KBM-7 (cell line): ENCODE data around the gene ARL14EP.

ENCODE experiments used
- DNase-seq: peaks from one replicate; pipeline ENCODE4 v3.0.0-alpha.2; 2015
- in situ Hi-C: fragments of 300-500 bp; cut with MboI; formaldehyde crosslinking; loops from 2 replicates; pipeline ENCODE4 v1.14.3; 2020; ENCODE audit warnings: low sequenced_read_pairs, low pct_unique_long_range_greater_than_20kb, mixed read lengths

ARL14EP gene

DNA sequence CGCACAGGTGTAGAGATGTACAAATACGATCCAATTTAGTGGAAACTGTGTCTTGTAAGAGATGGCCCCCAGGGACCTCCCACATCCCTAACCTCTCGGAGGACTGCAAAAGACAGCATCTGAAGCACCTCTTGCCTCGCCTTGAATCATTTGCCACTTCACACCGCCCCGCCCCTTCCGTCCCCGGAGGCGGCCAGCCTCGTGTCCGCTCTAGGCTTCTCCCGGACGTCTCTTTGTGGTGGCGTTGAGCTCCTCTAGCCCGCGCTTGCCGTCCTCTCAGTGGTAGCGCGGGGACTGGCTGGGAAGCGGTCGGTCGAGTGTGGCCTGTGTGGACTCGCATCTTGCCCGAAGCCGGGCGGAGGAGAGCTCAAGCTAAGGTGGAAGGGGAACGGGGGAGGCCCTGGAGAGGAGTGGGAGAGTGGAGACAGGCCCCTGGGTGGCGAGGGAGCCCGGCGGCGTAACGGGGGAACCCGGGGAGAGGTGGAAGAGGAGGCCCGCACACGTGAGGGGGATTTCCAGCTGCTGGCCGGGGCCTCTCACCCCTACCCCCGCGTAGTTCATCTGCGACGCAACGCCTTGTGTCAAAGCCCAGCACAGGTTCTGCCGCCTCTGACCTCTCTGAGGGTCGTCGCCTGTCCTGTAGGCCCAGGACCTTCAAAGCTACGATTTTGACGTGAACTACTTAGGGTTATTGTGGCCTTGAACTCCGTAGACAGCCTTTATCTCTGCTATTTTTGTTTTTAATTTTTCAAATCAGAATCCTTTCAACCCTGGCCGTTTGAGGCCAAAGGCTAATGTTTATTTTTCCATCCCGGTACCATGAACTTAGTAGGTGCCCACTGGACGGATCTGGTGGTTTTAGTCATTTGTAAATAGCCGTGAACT lies at the start of gene ARL14EP:
Gene ARL14EP, plus strand, starts transcription at position 279 of the 885 bp plus-strand sequence. CDS start 7,845 bp downstream, outside the sequence.
- DNase-seq = peak; percentile 97

DNA sequence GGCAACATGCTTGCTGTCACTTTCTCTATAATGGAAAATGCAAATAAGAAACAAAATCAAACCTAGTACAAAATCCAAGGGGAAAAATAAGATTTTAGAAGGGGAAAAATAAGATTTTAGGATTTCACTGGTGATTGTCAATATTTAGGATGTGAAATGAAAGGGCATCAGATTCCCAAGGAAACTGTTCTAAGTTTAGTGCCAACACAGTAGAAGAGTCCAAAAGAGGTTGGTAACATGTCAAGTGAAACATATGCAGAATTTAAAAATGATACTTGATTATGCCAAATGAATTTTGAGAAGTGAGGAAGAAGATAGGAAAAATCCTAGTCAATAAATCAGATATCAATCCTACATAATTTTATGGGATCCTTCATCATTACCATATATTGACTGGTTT lies 45.7 kb upstream of the ARL14EP start:
- no peak for DNase-seq

More for the DNA sequence above, at the start of gene ARL14EP:
- in situ Hi-C loops = no loop called here

DNA sequence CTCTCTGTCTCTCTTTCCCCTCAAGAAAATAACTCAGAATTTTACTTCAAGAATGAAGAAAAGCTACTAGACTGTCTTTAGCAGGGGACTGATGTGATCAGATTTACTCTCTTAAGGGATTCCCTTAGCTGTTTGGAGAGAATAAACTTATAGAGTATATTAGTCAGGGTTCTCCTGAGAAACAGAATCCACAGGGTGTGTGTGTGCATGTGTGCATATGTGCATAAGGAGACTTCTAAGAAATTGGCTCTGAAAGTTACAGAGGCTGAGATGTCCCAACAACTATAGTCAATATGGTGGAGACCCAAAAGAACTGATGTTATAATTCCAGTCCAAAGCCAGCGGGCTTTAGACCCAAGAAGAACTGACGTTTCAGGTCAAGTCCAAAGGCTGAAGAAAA lies 43.1 kb upstream of the ARL14EP start:
- in situ Hi-C loops = no loop called here

More for the DNA sequence above, 45.7 kb upstream of the ARL14EP start:
- in situ Hi-C loops = no loop called here

DNA sequence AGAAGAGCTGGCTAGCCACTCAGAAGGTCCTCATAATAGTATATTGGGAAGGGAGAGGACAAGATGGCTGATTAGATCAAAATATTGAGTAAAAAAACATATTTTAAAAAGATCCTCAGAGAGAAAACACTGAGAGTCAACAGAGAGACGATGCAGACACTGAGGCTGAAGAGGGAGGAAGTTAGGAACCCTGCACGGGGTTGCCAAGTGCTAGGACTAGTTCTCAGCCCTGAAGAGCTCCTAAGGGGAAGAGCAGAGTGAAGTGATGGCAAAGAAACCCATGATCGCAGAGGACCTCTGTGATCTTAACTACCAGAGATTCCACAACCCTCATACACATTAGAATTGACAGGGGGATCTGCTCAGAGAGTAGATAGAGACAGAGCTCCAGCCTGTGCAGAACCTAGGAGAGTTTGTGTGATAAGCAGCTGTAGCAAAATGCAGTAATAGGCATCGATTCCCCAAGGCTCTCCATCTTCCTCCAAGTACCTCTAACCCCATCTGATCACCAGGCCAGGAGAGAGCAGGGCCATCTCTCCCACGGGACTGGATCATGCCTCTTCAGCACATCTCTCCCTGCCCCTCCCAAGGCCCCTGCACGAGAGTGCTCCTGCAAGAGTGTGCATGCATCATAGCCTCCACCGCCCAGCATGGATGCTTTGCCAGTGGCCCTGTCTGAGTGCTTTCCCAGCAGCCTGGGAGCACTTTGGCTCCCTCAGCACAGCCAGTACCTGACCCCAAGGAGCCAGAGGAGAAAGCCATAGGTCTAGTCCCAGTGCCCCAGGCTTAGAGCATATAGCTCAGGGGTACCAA lies 41.2 kb upstream of the ARL14EP start:
- no peak for DNase-seq
- in situ Hi-C loops = no loop called here

More for the DNA sequence above, 43.1 kb upstream of the ARL14EP start:
- DNase-seq = no peak

- no peak for DNase-seq
- in situ Hi-C loops = no loop called here
Measured at GRCh38 chr11:30282289-30282631, 40.6 kb upstream of the ARL14EP start.

DNA sequence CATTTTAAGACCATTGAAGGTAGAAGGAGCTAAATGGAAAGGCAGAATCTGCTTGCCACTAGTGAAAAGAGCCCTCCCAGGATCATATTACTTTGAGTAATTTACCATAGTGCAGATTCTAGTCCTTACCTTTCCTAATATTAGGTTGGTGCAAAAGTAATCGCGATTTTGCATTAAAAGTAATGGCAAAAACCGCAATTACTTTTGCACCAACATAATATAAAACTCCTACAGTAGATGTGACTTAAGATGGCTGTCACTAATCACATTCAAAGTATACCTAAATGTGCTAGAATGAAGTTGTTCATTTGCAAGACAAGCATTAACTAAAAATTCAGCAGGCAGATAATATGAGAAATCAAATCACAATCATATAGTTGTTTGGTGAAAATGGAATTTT lies 38.1 kb upstream of the ARL14EP start:
- no peak for DNase-seq
- in situ Hi-C loops = no loop called here

GRCh38 chr11:30285416-30286121 lies 37.3 kb upstream of the ARL14EP start:
- in situ Hi-C loops = no loop called here
- no peak for DNase-seq

GRCh38 chr11:30291331-30291730 lies 31.6 kb upstream of the ARL14EP start:
- in situ Hi-C loops = no loop called here
- no peak for DNase-seq

DNA sequence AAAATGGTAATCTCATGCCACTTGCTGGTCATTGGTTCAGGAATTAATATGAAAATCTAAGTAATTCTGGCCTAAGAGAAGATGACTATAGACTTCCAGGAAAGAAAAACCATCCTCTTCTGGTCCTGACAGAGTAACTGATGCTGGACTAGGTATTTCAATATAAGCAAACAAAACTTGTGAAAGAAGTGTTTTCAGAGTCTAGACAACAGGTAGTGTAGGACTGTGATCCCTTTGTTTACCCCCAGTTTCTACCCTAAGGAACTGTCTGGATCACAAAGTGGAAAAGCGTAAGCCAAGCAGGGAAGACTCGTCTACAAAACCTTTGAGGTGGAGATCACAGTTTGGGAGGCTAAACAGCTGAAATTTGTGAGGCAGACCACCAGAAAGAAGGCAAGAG lies 30.4 kb upstream of the ARL14EP start:
- no peak for DNase-seq
- in situ Hi-C loops = no loop called here

GRCh38 chr11:30295178-30295885 lies 27.6 kb upstream of the ARL14EP start:
- DNase-seq = no peak
- in situ Hi-C loops = no loop called here

DNA sequence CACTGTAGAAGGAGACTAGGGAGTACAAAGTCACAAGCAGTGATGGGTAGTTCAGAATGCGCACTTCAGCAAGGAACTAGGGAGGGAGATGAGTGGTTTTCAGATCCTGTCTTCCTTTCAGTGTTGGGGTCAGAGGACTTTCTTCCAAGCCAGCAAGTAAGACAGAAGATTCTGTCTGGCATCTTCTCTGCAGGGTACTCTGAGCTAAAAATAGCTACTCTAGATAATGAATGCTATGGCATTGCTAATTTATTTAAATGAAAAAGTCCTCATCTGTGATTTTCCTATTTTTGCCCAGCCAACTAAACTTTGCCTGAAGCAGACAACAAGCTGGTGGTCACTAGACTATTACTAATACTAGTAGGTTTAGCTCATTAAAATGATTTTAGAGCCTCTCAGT lies 18.3 kb upstream of the ARL14EP start:
- DNase-seq = no peak
- in situ Hi-C loops = no loop called here

DNA sequence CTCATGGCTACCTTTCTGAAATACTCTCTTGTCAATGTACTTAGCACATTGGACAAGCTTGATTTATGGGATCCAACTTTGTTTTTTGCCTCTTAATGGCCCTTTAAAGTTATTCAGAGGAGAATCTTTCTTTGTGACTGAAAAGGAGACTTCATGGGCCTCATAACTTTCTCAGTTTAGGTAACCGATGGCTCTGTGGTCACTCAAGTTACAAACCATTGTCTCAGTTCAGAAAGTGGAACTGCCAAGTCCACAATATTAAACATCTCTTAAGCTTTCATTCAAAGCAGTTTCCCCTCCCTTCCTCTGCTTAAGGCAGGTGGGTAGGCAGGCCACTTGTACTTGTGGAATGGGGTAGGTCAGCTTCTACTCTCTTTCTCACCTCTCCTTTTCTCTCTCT lies 12.3 kb upstream of the ARL14EP start:
- in situ Hi-C loops = no loop called here
- DNase-seq = no peak

- in situ Hi-C loops = no loop called here
- no peak for DNase-seq
Measured at GRCh38 chr11:30311189-30311588, 11.7 kb upstream of the ARL14EP start.

DNA sequence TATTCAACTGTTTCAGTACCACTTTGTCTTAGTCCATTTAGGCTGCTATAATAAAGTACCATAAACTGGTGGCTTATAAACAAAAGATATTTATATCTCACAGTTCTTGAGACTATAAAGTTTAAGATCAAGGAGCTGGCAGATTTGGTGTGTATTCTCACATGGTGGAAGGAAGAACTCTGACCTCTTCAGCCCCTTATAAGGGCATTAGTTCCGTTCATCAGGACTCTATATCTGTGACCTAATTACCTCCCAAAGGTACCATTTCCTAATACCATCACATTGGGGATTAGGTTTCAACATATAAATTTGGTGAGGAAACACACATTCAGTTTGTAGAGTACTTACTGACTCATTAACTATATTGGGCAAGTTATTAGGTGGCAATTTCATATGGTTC lies 10.7 kb upstream of the ARL14EP start:
- in situ Hi-C loops = no loop called here

GRCh38 chr11:30313580-30313979 lies 9.3 kb upstream of the ARL14EP start:
- no peak for DNase-seq
- in situ Hi-C loops = no loop called here

More for the DNA sequence above, 10.7 kb upstream of the ARL14EP start:
- no peak for DNase-seq

GRCh38 chr11:30314625-30315024 lies 8.3 kb upstream of the ARL14EP start:
- in situ Hi-C loops = no loop called here
- no peak for DNase-seq

- in situ Hi-C loops = no loop called here
- DNase-seq = no peak
Measured at GRCh38 chr11:30316237-30316636, 6.7 kb upstream of the ARL14EP start.

DNA sequence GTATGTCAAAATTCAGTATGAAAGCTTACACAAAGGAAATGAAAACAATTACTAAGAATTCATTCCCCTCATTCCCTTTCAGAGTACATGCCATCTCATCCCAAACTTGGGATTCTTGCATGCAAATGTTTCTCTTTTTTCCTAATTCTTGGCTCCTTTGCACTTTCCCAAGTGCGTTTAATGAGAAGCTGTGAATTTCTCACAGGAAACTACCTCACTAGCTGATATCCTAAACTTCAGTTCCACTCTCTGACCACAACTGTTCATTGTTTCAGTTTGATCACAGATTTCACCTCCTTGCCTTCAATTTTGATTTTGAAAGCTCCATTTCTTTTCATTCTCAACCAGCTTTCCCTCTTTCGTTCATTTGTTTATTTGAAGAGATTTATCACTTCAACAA lies 5.9 kb upstream of the ARL14EP start:
- in situ Hi-C loops = no loop called here
- DNase-seq = no peak

DNA sequence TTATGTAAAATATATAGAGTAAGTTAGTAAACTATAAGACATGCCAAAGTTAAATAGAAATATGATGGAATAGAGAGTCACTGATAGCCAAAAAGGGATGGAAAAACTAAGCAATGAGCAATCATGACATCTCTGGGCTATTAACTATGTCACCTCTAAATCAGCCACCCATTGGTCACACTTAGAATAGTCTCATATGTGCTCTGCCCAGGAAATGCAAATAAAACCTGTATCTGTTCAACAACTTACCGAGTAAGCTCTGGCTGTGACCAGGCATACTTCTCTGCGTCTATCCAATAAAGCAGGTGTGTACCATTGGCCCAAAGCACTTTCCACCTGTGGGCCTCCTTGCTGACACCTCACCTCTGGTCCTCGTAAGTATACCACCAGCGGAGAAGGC lies 1.6 kb upstream of the ARL14EP start:
- DNase-seq = no peak
- in situ Hi-C loops = no loop called here
